ENCODE data around the gene GPR142.

- TF ChIP-seq CTCF (IDR thresholded peaks at IDR 0.05), result no peak
- no peak for TF ChIP-seq POLR2A (IDR thresholded peaks at IDR 0.05)
Measured at GRCh38 chr17:74328487-74328886, 38.8 kb upstream of the GPR142 start.

Measured in stomach (tissue), 4 donors.